HCT116 (cell line): ENCODE data around the gene RNU1-4. TPM values are rescaled to one million over a fixed set of nuclear protein-coding genes. Genes with fewer than 3 reads are reported as not detected.
"Not testable (repeated sequence)": the region's sequence is repeated elsewhere in the genome, so short reads cannot be mapped to it uniquely, and the experiment has no call there.

Experiments used
- ATAC-seq: fragments of 200-7000 bp; cut with Tn5 transposase; 2 replicates; pipeline ENCODE4 v1.9.1; 2020; ENCODE audit warnings: mild to moderate bottlenecking, moderate library complexity
- BruUV-seq: library from RNA; stranded (reverse); fragments of 400-500 nt; replicated peaks from 2 replicates; lab custom pipeline; 2021; lab: Mats Ljungman, UMichigan
- CTCF ChIA-PET: fragments of 300-600 bp; sonication (Branson Sonifier 250); formaldehyde crosslinking; loops from one replicate; lab custom pipeline; 2021; ENCODE audit warnings: antibody characterized with exemption; lab: Charles Lee
- POLR2A ChIA-PET: fragments of 300-600, 350-600 bp; sonication (Branson Sonifier 250); formaldehyde crosslinking; loops from one replicate; lab custom pipeline; 2021; ENCODE audit warnings: antibody characterized with exemption; lab: Charles Lee
- RAD21 ChIA-PET, 2 experiments: fragments of 300-600 bp; sonication (Branson Sonifier 250); formaldehyde crosslinking; loops; one replicate each; lab custom pipeline; 2023; ENCODE audit warnings: low total read pairs in 2 of 2; ENCODE audit not compliant: uncharacterized antibody in 2 of 2, unreplicated experiment in 2 of 2, low non-redundant PET in 1 of 2; lab: Charles Lee
- DNase-seq: peaks from one replicate; pipeline ENCODE4 v3.0.0-alpha.2; 2010; ENCODE audit warnings: low read depth, low spot score
- H2AFZ ChIP-seq: fragments of 200-600 bp; shearing (Covaris generic), sonication (generic); 2 replicates; pipeline ENCODE4 v1.6.1; 2017; ENCODE audit warnings: low read depth, mixed run types, mixed read lengths, antibody characterized with exemption, low read length; ENCODE audit not compliant: poor library complexity, severe bottlenecking
- H3K27ac ChIP-seq: 2 replicates; pipeline ENCODE4 v1.5.1; 2012; ENCODE audit warnings: low read depth, low read length
- H3K27me3 ChIP-seq: fragments of 200-600 bp; sonication (generic); 2 replicates; pipeline ENCODE4 v1.6.1; 2016; ENCODE audit warnings: mixed run types, low read length, mixed read lengths; ENCODE audit not compliant: insufficient read depth
- H3K36me3 ChIP-seq, 2 experiments: fragments of 200-500 bp in 1 of 2; fragments of 200-600 bp in 1 of 2; sonication (Bioruptor generic) in 1 of 2; sonication (generic) in 1 of 2; 2 replicates each; pipeline versions ENCODE4 v1.5.1 to v1.6.1; 2014 to 2016; ENCODE audit warnings: low read length in 2 of 2, inconsistent platforms in 1 of 2, mixed read lengths in 1 of 2, mixed run types in 1 of 2; ENCODE audit not compliant: insufficient read depth in 2 of 2, control insufficient read depth in 1 of 2
- H3K4me1 ChIP-seq, 2 experiments: fragments of 200-600 bp in 1 of 2; sonication (generic) in 1 of 2; 2 replicates each; pipeline versions ENCODE4 v1.5.1 to v1.6.1; 2012 to 2017; ENCODE audit warnings: low read length in 2 of 2, inconsistent platforms in 1 of 2, mild to moderate bottlenecking in 1 of 2, mixed read lengths in 1 of 2, mixed run types in 1 of 2, moderate library complexity in 1 of 2; ENCODE audit not compliant: insufficient read depth in 2 of 2, control insufficient read depth in 1 of 2
- H3K4me2 ChIP-seq: fragments of 200-600 bp; sonication (generic); 2 replicates; pipeline ENCODE4 v1.6.1; 2017; ENCODE audit warnings: mixed run types, low read length, mixed read lengths
- H3K4me3 ChIP-seq, 2 experiments: fragments of 200-600 bp in 1 of 2; sonication (generic) in 1 of 2; replicated peaks in 1 of 2; 2 replicates each; pipeline ENCODE4 v1.5.1; 2011 to 2016; ENCODE audit warnings: low read length in 2 of 2, control low read depth in 1 of 2, low read depth in 1 of 2, mild to moderate bottlenecking in 1 of 2, mixed read lengths in 1 of 2, mixed run types in 1 of 2
- H3K79me2 ChIP-seq: fragments of 200-600 bp; sonication (generic); 2 replicates; pipeline ENCODE4 v1.6.1; 2017; ENCODE audit warnings: mild to moderate bottlenecking, mixed run types, low read length, moderate library complexity, mixed read lengths; ENCODE audit not compliant: insufficient read depth
- H3K9ac ChIP-seq: fragments of 200-600 bp; sonication (generic); 2 replicates; pipeline ENCODE4 v1.6.1; 2016; ENCODE audit warnings: low read length, mixed read lengths
- H3K9me2 ChIP-seq: fragments of 200-600 bp; sonication (generic), shearing (Covaris generic); 2 replicates; pipeline ENCODE4 v1.6.1; 2017; ENCODE audit warnings: mixed run types, mild to moderate bottlenecking, moderate library complexity; ENCODE audit not compliant: insufficient read depth
- H3K9me3 ChIP-seq, 2 experiments: fragments of 200-500 bp in 1 of 2; fragments of 200-600 bp in 1 of 2; sonication (Bioruptor generic) in 1 of 2; sonication (generic) in 1 of 2; 2 replicates each; pipeline ENCODE4 v1.6.1; 2014 to 2017; ENCODE audit warnings: low read length in 2 of 2, mixed read lengths in 2 of 2, inconsistent platforms in 1 of 2, low read depth in 1 of 2, mild to moderate bottlenecking in 1 of 2, mixed run types in 1 of 2, moderate library complexity in 1 of 2; ENCODE audit not compliant: control insufficient read depth in 1 of 2, insufficient read depth in 1 of 2
- H4K20me1 ChIP-seq: fragments of 200-600 bp; sonication (generic), shearing (Covaris generic); 2 replicates; pipeline ENCODE4 v1.6.1; 2017; ENCODE audit warnings: mixed run types, mild to moderate bottlenecking, moderate library complexity; ENCODE audit not compliant: insufficient read depth
- intact Hi-C: fragments of 100-400 bp; cut with micrococcal nuclease; formaldehyde crosslinking; loops from 2 replicates; pipeline ENCODE4 v1.10.0; 2022
- total RNA-seq: library from RNA; stranded (reverse); gene quantifications from one replicate; pipeline ENCODE4 v1.2.1, GENCODE V29; 2021; ENCODE audit not compliant: unreplicated experiment

The RNU1-4 gene
- total RNA-seq, 1 experiment from 2014 or later: 1,685 TPM

- H3K27ac ChIP-seq, H3K79me2 ChIP-seq, intact Hi-C loops, H3K9me2 ChIP-seq, H3K4me2 ChIP-seq, H4K20me1 ChIP-seq, H3K36me3 ChIP-seq, H3K4me1 ChIP-seq, DNase-seq, ATAC-seq, H2AFZ ChIP-seq, H3K9me3 ChIP-seq, H3K27me3 ChIP-seq, BruUV-seq, H3K9ac ChIP-seq, H3K4me3 ChIP-seq: not testable (repeated sequence)
- ChIA-PET CTCF (interaction anchor here (1.6 to 4.9 kb wide), 2 partner anchors 9 to 81 kb away, joined by 4 to 42 read pairs; no protein-coding TSS in a partner anchor), RAD21 (interaction anchor here in 1 of 2 experiments (0.6 kb wide), 1 partner anchor 546 kb away, joined by 3 read pairs; no protein-coding TSS in a partner anchor), POLR2A (interaction anchor here (1.5 to 2.4 kb wide), 3 partner anchors 9 to 189 kb away, joined by 3 to 9 read pairs (median 4); no protein-coding TSS in a partner anchor)
Observed at GRCh38 chr1:16702280-16702679, 38.0 kb upstream of the RNU1-4 start.

GRCh38 chr1:16703141-16703540, 37.2 kb upstream of the RNU1-4 start:
- H2AFZ ChIP-seq, H3K9ac ChIP-seq, H3K27ac ChIP-seq, H3K79me2 ChIP-seq, H3K4me2 ChIP-seq, intact Hi-C loops, H3K36me3 ChIP-seq, DNase-seq, RAD21 ChIA-PET, H3K4me1 ChIP-seq, H4K20me1 ChIP-seq, H3K9me2 ChIP-seq, H3K27me3 ChIP-seq, H3K9me3 ChIP-seq, BruUV-seq, H3K4me3 ChIP-seq: not testable (repeated sequence)
- ChIA-PET CTCF (interaction anchor here (4.9 kb wide), 1 partner anchor 82 kb away, joined by 42 read pairs; no protein-coding TSS in a partner anchor), POLR2A (interaction anchor here (2.4 kb wide), 1 partner anchor 82 kb away, joined by 9 read pairs; no protein-coding TSS in a partner anchor)
- ATAC-seq: peak; percentile 12

GRCh38 chr1:16703602-16704001, 36.7 kb upstream of the RNU1-4 start:
- RAD21 ChIA-PET: not testable (repeated sequence)

GRCh38 chr1:16704076-16704475, 36.2 kb upstream of the RNU1-4 start:
- DNase-seq, H3K9ac ChIP-seq, H3K9me2 ChIP-seq, H3K4me2 ChIP-seq, H3K27me3 ChIP-seq, POLR2A ChIA-PET, H3K27ac ChIP-seq, H3K79me2 ChIP-seq, RAD21 ChIA-PET, H3K36me3 ChIP-seq, H3K9me3 ChIP-seq, H3K4me3 ChIP-seq, ATAC-seq, H4K20me1 ChIP-seq, H3K4me1 ChIP-seq, BruUV-seq, H2AFZ ChIP-seq, intact Hi-C loops: not testable (repeated sequence)
- CTCF ChIA-PET: interaction anchor here (1.4 kb wide), 1 partner anchor 83 kb away, joined by 9 read pairs; no protein-coding TSS in a partner anchor

More at GRCh38 chr1:16703602-16704001, 36.7 kb upstream of the RNU1-4 start:
- ATAC-seq, H3K79me2 ChIP-seq, H3K4me3 ChIP-seq, H3K27me3 ChIP-seq, H3K4me1 ChIP-seq, H3K36me3 ChIP-seq, H3K27ac ChIP-seq, H2AFZ ChIP-seq, BruUV-seq, DNase-seq, POLR2A ChIA-PET, H3K9me3 ChIP-seq, H4K20me1 ChIP-seq, H3K9me2 ChIP-seq, H3K9ac ChIP-seq, H3K4me2 ChIP-seq, intact Hi-C loops: not testable (repeated sequence)
- CTCF ChIA-PET: interaction anchor here (1.4 kb wide), 1 partner anchor 83 kb away, joined by 9 read pairs; no protein-coding TSS in a partner anchor
